Measurements from ENCODE around the gene SLFN12L.

GRCh38 chr17:35477248-35477647 is 60.2 kb downstream of the SLFN12L start:
- TF ChIP-seq, protein P1, sequence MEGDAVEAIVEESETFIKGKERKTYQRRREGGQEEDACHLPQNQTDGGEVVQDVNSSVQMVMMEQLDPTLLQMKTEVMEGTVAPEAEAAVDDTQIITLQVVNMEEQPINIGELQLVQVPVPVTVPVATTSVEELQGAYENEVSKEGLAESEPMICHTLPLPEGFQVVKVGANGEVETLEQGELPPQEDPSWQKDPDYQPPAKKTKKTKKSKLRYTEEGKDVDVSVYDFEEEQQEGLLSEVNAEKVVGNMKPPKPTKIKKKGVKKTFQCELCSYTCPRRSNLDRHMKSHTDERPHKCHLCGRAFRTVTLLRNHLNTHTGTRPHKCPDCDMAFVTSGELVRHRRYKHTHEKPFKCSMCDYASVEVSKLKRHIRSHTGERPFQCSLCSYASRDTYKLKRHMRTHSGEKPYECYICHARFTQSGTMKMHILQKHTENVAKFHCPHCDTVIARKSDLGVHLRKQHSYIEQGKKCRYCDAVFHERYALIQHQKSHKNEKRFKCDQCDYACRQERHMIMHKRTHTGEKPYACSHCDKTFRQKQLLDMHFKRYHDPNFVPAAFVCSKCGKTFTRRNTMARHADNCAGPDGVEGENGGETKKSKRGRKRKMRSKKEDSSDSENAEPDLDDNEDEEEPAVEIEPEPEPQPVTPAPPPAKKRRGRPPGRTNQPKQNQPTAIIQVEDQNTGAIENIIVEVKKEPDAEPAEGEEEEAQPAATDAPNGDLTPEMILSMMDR (conservative IDR thresholded peaks at IDR 0.05; ENCODE audit: low read depth, low read length), result no peak
- TF ChIP-seq EZH2 (IDR thresholded peaks at IDR 0.05; ENCODE audit: borderline replicate concordance, low read depth, low read length, poor library complexity, severe bottlenecking), result no peak
